ENCODE measurements around the gene SGCD. TPM values are rescaled to one million over a fixed set of nuclear protein-coding genes. Genes with fewer than 3 reads are reported as not detected.
"Not testable (repeated sequence)": the region's sequence is repeated elsewhere in the genome, so short reads cannot be mapped to it uniquely, and the experiment has no call there.

The SGCD gene
- polyA plus RNA-seq, 1 experiment: 17.0 TPM

DNA sequence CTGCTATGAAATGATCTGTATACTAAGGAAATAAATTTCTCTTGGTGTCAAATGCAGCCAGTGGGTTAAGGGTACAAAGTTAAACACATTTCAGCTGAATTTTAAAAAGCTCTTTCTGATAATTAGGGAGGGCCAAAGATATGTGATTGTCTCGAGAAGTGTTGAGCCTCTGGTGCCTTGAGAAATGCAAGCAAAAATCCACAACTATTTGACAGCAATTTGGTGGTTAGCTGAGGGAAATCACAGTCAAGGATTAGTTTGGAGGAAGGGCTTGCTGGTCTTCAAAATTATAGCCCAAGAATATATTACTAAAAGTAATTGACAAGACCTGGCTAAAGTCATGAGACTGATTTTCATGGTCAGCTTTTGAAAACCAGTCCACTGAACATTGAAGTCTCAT is 267.4 kb downstream of the SGCD start:
- POLR2A ChIA-PET: no interaction called here

DNA sequence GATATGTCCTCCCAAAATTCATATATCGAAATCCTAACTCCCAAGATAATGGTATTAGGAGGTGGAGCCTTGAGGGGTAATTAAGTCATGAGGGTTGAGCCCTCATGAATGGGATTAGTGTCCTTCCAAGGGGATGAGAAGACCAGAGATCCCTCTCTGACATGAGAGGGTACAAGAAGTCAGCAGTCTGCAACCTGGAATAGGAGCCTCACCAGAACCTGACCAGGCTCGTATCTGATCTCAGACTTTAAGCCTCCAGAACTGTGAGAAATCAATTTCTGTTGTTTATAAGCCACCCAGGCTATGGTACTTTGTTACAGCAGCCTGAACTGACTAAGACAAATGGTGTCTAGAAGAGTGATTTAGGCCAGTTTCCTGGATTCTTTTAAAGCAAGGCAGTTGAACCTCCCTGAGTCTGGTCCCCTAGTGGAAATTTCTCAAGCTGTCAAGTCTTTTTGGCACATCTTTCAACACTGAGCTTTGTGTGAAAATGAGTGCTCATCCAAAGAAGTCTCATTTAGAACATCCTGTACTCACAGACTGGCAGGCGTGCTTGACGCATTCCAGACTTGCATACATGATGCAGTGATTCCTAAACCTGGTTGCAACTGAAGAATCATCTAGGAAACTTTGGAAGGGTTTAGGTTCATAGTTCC is 268.3 kb downstream of the SGCD start:
- TF ChIP-seq CTCF (IDR thresholded peaks at IDR 0.05; ENCODE audit: insufficient read depth, low read depth, low read length): no peak
- ChIA-PET POLR2A (no interaction called here), CTCF (interaction anchor here (1.0 to 1.5 kb wide), 2 partner anchors 20 to 57 kb away, joined by 3 to 4 read pairs; no protein-coding TSS in a partner anchor)
- Histone ChIP-seq H3K4me3 (ENCODE audit: low read depth, low read length) (no peak overlapping the region), H3K36me3 (ENCODE audit: control insufficient read depth, insufficient read depth, low read length) (no peaks in the 10 kb centered on the region), H3K27me3 (ENCODE audit: control insufficient read depth, insufficient read depth, low read length) (no peaks in the 10 kb centered on the region)
- DNase-seq (ENCODE audit: low read depth): no peak

More for the DNA sequence above, 267.4 kb downstream of the SGCD start:
- Histone ChIP-seq H3K4me3 (ENCODE audit: low read depth, low read length) (no peak overlapping the region), H3K27me3 (ENCODE audit: control insufficient read depth, insufficient read depth, low read length) (no peaks in the 10 kb centered on the region), H3K36me3 (ENCODE audit: control insufficient read depth, insufficient read depth, low read length) (no peaks in the 10 kb centered on the region)
- TF ChIP-seq CTCF (IDR thresholded peaks at IDR 0.05; ENCODE audit: insufficient read depth, low read depth, low read length): no peak
- DNase-seq (ENCODE audit: low read depth): no peak
- CTCF ChIA-PET: interaction anchor here (0.8 to 1.5 kb wide), 3 partner anchors 9 to 56 kb away, joined by 3 to 4 read pairs (median 3); no protein-coding TSS in a partner anchor

DNA sequence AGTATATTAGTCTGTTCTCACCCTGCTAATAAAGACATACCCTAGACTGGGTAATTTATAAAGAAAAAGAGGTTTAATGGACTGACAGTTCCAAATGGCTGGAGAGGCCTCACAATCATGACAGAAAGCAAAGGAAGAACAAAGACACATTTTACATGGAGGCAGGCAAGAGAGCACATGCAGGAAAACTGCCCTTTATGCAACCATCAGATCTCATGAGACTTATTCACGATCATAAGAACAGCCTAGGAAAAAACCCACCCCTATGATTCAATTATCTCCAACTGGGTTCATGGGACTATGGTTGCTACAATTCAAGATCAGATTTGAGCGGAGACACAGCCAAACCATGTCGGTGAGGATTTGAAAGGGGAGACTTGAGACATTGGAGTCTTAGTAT is 270.3 kb downstream of the SGCD start:
- Histone ChIP-seq H3K4me3 (ENCODE audit: low read depth, low read length) (no peak overlapping the region), H3K27me3 (ENCODE audit: control insufficient read depth, insufficient read depth, low read length) (no peaks in the 10 kb centered on the region), H3K36me3 (ENCODE audit: control insufficient read depth, insufficient read depth, low read length) (no peaks in the 10 kb centered on the region)
- ChIA-PET POLR2A (no interaction called here), CTCF (interaction anchor here (1.0 kb wide), 1 partner anchor 15 kb away, joined by 6 read pairs; no protein-coding TSS in a partner anchor)
- no peak for TF ChIP-seq CTCF (IDR thresholded peaks at IDR 0.05; ENCODE audit: insufficient read depth, low read depth, low read length)
- DNase-seq (ENCODE audit: low read depth): no peak

GRCh38 chr5:156598964-156599363 is 272.0 kb downstream of the SGCD start:
- ChIA-PET CTCF (no interaction called here), POLR2A (no interaction called here)
- no peaks in the 10 kb centered on the region for H3K36me3 ChIP-seq (ENCODE audit: control insufficient read depth, insufficient read depth, low read length)
- no peak overlapping the region for H3K4me3 ChIP-seq (ENCODE audit: low read depth, low read length)
- DNase-seq (ENCODE audit: low read depth): no peak
- no peaks in the 10 kb centered on the region for H3K27me3 ChIP-seq (ENCODE audit: control insufficient read depth, insufficient read depth, low read length)
- TF ChIP-seq CTCF (IDR thresholded peaks at IDR 0.05; ENCODE audit: insufficient read depth, low read depth, low read length): no peak

GRCh38 chr5:156610582-156610981 is 283.6 kb downstream of the SGCD start:
- H3K27me3 ChIP-seq (ENCODE audit: control insufficient read depth, insufficient read depth, low read length); CTCF ChIA-PET; DNase-seq (ENCODE audit: low read depth); H3K4me3 ChIP-seq (ENCODE audit: low read depth, low read length); POLR2A ChIA-PET; H3K36me3 ChIP-seq (ENCODE audit: control insufficient read depth, insufficient read depth, low read length): not testable (repeated sequence)

DNA sequence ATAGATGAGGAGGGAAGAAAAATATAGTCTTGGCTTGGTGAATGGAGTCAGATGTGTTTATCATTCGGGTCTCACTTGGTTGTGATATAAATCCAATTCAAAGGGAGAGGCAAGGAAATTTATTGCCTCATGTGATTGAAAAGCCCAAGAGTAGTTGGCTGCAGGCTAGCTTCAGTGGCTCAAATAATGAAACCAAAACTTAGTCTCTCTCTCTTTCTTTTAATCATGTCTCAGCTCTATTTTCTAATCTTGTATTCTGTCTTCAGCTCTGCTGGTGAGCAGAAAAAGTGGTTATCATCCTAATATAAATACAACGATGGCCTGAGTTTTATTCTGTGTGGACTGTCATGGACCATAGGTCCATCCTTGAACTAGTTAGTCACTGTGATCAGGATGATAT is 288.9 kb downstream of the SGCD start:
- no peak for TF ChIP-seq CTCF (IDR thresholded peaks at IDR 0.05; ENCODE audit: insufficient read depth, low read depth, low read length)
- Histone ChIP-seq H3K4me3 (ENCODE audit: low read depth, low read length) (no peak overlapping the region), H3K36me3 (ENCODE audit: control insufficient read depth, insufficient read depth, low read length) (no peaks in the 10 kb centered on the region), H3K27me3 (ENCODE audit: control insufficient read depth, insufficient read depth, low read length) (no peaks in the 10 kb centered on the region)
- CTCF ChIA-PET: interaction anchor here (1.4 kb wide), 1 partner anchor 21 kb away, joined by 4 read pairs; no protein-coding TSS in a partner anchor
- POLR2A ChIA-PET: no interaction called here
- no peak for DNase-seq (ENCODE audit: low read depth)

Measured in BJ (cell line).